ENCODE measurements around the gene TXNRD2. TPM values are rescaled to one million over a fixed set of nuclear protein-coding genes. Genes with fewer than 3 reads are reported as not detected.

Gene TXNRD2
- total RNA-seq (2022; extraction: Qiagen RNA extraction; ENCODE audit: low read depth), result 24.8 to 41.3 TPM (median 38.8 TPM) in 5 replicates

DNA sequence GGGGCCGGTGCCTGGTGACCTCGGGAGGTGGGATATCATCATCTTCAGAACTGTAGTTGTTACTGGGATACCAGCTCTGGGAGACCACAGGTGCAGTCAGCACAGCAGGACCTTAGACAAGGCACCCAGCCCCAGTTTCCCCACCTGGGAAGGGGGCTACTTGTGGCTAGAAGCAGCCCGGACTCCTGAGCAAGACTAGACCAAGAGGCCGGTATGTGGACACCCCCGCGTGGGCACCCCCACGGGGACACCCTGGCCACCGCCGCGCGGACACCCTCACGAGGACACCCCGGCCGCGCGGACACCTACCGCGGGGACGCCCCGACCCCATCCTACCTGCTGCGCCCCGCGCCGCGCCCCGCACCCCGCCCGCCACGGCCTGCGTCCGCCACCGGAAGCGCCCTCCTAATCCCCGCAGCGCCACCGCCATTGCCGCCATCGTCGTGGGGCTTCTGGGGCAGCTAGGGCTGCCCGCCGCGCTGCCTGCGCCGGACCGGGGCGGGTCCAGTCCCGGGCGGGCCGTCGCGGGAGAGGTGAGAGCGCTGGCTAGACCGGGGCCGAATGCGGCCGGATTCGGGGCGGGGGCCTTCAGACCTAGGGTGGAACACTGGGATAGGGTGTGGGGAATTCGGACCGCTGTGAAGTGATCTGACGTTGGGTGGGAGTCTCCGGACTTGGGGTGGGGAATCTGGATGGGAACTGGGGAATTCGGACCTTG, at the start of gene TXNRD2, which contains the start of gene COMT:
Gene TXNRD2 (minus strand): TSS at position 454 of the 718 bp plus-strand sequence. CDS start 15 bp downstream, at position 439.
Gene COMT (plus strand): TSS at position 408 of the 718 bp plus-strand sequence. CDS start 20,755 bp downstream, outside the sequence.

DNA sequence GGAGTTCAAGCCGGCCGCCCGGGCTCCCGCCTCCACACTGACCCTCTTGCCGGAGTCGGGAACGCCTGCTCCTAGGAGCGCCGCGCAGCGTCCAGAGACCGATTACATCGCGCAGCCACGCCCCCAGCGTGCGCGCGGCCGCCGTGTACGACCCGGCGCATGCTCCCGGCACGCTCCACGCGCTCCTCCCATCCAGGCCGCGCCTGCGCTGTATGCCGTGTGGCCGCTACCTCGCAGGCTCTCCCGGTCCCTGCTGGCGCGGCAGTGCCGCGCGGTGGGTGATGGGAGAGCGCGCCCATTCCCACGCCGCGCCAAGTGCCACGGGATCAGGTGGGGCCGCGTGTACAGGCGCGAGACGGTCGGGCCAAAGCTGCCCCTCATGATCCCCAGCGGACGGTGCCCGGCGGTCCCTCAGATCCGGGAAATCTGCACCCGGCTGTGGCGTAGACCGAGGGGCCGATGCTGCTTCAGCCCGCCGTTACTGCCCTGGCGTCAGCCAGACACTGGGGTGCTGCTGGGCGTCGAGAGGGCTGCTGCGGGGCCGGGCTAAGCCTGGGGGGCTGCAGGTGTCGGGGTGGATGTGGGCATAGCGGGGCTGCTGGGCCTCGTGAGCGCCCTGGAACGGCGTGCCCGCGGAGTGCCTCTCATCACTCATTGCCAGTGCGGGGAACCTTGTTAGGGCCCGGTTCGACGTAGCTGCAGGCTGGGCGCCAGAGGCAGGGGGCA, 86.7 kb downstream of the TXNRD2 start, which contains the start of the genes GNB1L and RTL10:
Gene GNB1L (minus strand): TSS at position 97 of the 726 bp plus-strand sequence. CDS start 33,519 bp downstream, outside the sequence.
Gene RTL10 (minus strand): TSS at position 97 of the 726 bp plus-strand sequence. CDS start 2,613 bp downstream, outside the sequence.

Other genes starting within 250 kb of the TXNRD2 start
- 6.9 to 10.4 TPM (median 8.8 TPM) in 5 replicates for gene SEPTIN5, start 227.3 kb downstream of the TXNRD2 start, total RNA-seq (2022; extraction: Qiagen RNA extraction; ENCODE audit: low read depth)
- gene GP1BB, start 218.3 kb downstream of the TXNRD2 start, total RNA-seq (2022; extraction: Qiagen RNA extraction; ENCODE audit: low read depth), result 0.47 to 2.0 TPM (median 1.5 TPM) in 5 replicates
- 1.5 to 6.0 TPM (median 4.3 TPM) in 5 replicates for gene TBX1, start 181.0 kb downstream of the TXNRD2 start, total RNA-seq (2022; extraction: Qiagen RNA extraction; ENCODE audit: low read depth)
- gene GNB1L, start 86.9 kb downstream of the TXNRD2 start, total RNA-seq (2022; extraction: Qiagen RNA extraction; ENCODE audit: low read depth), result 8.0 to 22.0 TPM (median 18.4 TPM) in 5 replicates
- gene RTL10, start 86.9 kb downstream of the TXNRD2 start, total RNA-seq (2022; extraction: Qiagen RNA extraction; ENCODE audit: low read depth), result 4.9 to 9.9 TPM (median 7.3 TPM) in 5 replicates
- 96.6 to 166 TPM (median 152 TPM) in 5 replicates for gene COMT, start within 50 bp of the TXNRD2 start, total RNA-seq (2022; extraction: Qiagen RNA extraction; ENCODE audit: low read depth)
- gene ARVCF, start 75.0 kb upstream of the TXNRD2 start, total RNA-seq (2022; extraction: Qiagen RNA extraction; ENCODE audit: low read depth), result 0.91 to 3.0 TPM (median 2.4 TPM) in 5 replicates
- 13.1 to 16.0 TPM (median 15.6 TPM) in 5 replicates for gene TANGO2, start 79.3 kb upstream of the TXNRD2 start, total RNA-seq (2022; extraction: Qiagen RNA extraction; ENCODE audit: low read depth)
- 20.4 to 23.2 TPM (median 21.0 TPM) in 5 replicates for gene DGCR8, start 138.4 kb upstream of the TXNRD2 start, total RNA-seq (2022; extraction: Qiagen RNA extraction; ENCODE audit: low read depth)
- gene RANBP1, start 174.3 kb upstream of the TXNRD2 start, total RNA-seq (2022; extraction: Qiagen RNA extraction; ENCODE audit: low read depth), result 280 to 330 TPM (median 293 TPM) in 5 replicates
- gene TRMT2A, start 175.4 kb upstream of the TXNRD2 start, total RNA-seq (2022; extraction: Qiagen RNA extraction; ENCODE audit: low read depth), result 10.7 to 31.0 TPM (median 26.0 TPM) in 5 replicates
- gene ZDHHC8, start 190.0 kb upstream of the TXNRD2 start, total RNA-seq (2022; extraction: Qiagen RNA extraction; ENCODE audit: low read depth), result 14.8 to 39.3 TPM (median 32.8 TPM) in 5 replicates
- gene CCDC188, start 209.2 kb upstream of the TXNRD2 start, total RNA-seq (2022; extraction: Qiagen RNA extraction; ENCODE audit: low read depth), result not detected in 5 replicates

All from A549 treated with ZK216348 at 1 μM for 4 hours (cell line).